Psoas muscle (tissue), 8 donors: Measurements from ENCODE around the gene HACE1. TPM values are rescaled to one million over a fixed set of nuclear protein-coding genes. Genes with fewer than 3 reads are reported as not detected.
A peak's percentile ranks its signal among the peaks of the same experiment; 100 is the strongest.
"Not testable (repeated sequence)": the region's sequence is repeated elsewhere in the genome, so short reads cannot be mapped to it uniquely, and the experiment has no call there.

Experiments used
- ATAC-seq, 4 donors: fragments of 200-7000 bp; cut with Tn5 transposase; one replicate each; pipeline ENCODE4 v1.9.1; 2020; ENCODE audit warnings: moderate library complexity in 3 of 4, mild to moderate bottlenecking in 2 of 4
- DNase-seq, 2 donors: peaks; one replicate each; pipeline ENCODE4 v3.0.0-alpha.2; 2020
- H3K27ac ChIP-seq: fragments of 200-600 bp; one replicate; pipeline ENCODE4 v1.8.0; 2022
- H3K27me3 ChIP-seq, 3 donors: fragments of 200-600 bp in 1 of 3; one replicate each; pipeline versions ENCODE4 v1.6.1 to v1.8.0; 2013 to 2022; ENCODE audit warnings: low read length in 2 of 3, mild to moderate bottlenecking in 2 of 3, moderate library complexity in 1 of 3; ENCODE audit not compliant: insufficient read depth in 3 of 3
- H3K36me3 ChIP-seq, 2 donors: fragments of 200-600 bp in 1 of 2; one replicate each; pipeline versions ENCODE4 v1.6.1 to v1.8.0; 2013 to 2022; ENCODE audit warnings: low read depth in 1 of 2, mild to moderate bottlenecking in 1 of 2, moderate library complexity in 1 of 2; ENCODE audit not compliant: insufficient read depth in 1 of 2
- H3K4me1 ChIP-seq: fragments of 200-600 bp; one replicate; pipeline ENCODE4 v1.8.0; 2022
- H3K4me3 ChIP-seq: fragments of 200-600 bp; one replicate; pipeline ENCODE4 v1.8.0; 2022; ENCODE audit warnings: mild to moderate bottlenecking
- H3K9me3 ChIP-seq: fragments of 200-600 bp; one replicate; pipeline ENCODE4 v1.8.0; 2022
- WGBS, 3 donors: extraction: QIAGEN DNeasy Blood & Tissue Kit; methylation state at CpG; one replicate each; pipeline versions ENCODE4 v1.1.6 to v1.1.7; 2013; 5-methylcytosine and 5-hydroxymethylcytosine counted together
- intact Hi-C, 2 donors: fragments of 100-400 bp; cut with DNase I; formaldehyde crosslinking; loops; one replicate each; pipeline versions ENCODE4 v1.11.0 to v1.14.2; 2022
- long read RNA-seq, 2 donors: library from polyadenylated mRNA; unstranded; transcript quantifications; one replicate each; pipeline ENCODE4 v2.0.0, GENCODE V29; 2021
- polyA plus RNA-seq, 3 donors: library from polyadenylated mRNA; stranded (reverse); fragments of 200-250 nt; gene quantifications; one replicate each; pipeline ENCODE4 v1.2.3, GENCODE V29; 2013
- total RNA-seq, 4 donors: library from RNA; stranded (reverse); fragmentation: NEBNext Ultra II Directional in 2 of 4; extraction: Animal tissue kit (Norgen Biotek cat#: 25700) in 2 of 4; gene quantifications; one replicate each; pipeline versions ENCODE4 v1.2.1 to v1.2.4, GENCODE V29; 2021 to 2023
- TF ChIP-seq, protein P1 (sequence below): fragments of 200-600 bp; IDR thresholded peaks from one replicate; pipeline ENCODE4 v1.8.0; 2022; ENCODE audit warnings: antibody characterized with exemption
- donor health status: healthy with polysubstance abuse.
- donor health status: DM: no; HTN: no; CAD: no; lungs with moderate emphysema.
- donor health status: Bipolar disorder and iron deficiency.
- donor health status: healthy.
- donor health status: DM: yes; HTN: yes; CAD: no.
- donor health status: DM: no; HTN: no; CAD: no.
- donor health status: DM: no; HTN: no; CAD: no.
- donor health status: DM: yes; HTN: yes; CAD: no.

HACE1 gene, protein sequence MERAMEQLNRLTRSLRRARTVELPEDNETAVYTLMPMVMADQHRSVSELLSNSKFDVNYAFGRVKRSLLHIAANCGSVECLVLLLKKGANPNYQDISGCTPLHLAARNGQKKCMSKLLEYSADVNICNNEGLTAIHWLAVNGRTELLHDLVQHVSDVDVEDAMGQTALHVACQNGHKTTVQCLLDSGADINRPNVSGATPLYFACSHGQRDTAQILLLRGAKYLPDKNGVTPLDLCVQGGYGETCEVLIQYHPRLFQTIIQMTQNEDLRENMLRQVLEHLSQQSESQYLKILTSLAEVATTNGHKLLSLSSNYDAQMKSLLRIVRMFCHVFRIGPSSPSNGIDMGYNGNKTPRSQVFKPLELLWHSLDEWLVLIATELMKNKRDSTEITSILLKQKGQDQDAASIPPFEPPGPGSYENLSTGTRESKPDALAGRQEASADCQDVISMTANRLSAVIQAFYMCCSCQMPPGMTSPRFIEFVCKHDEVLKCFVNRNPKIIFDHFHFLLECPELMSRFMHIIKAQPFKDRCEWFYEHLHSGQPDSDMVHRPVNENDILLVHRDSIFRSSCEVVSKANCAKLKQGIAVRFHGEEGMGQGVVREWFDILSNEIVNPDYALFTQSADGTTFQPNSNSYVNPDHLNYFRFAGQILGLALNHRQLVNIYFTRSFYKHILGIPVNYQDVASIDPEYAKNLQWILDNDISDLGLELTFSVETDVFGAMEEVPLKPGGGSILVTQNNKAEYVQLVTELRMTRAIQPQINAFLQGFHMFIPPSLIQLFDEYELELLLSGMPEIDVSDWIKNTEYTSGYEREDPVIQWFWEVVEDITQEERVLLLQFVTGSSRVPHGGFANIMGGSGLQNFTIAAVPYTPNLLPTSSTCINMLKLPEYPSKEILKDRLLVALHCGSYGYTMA
- total RNA-seq, result 1 to 10 TPM; 4.0 to 4.8 (median 4.5) TPM
- 1 to 10 TPM; 2.5 to 4.3 (median 3.1) TPM for polyA plus RNA-seq
- long read RNA-seq, donor 1, full-length matches to known transcripts, result 2 of 5 reads
- long read RNA-seq, donor 1, partial matches to known transcripts, result 1 of 5 reads
- long read RNA-seq, donor 1, other reads (novel, unspliced or antisense), result 2 of 5 reads
- long read RNA-seq, donor 2, full-length matches to known transcripts, result 4 of 7 reads
- long read RNA-seq, donor 2, partial matches to known transcripts, result 0 of 7 reads
- long read RNA-seq, donor 2, other reads (novel, unspliced or antisense), result 3 of 7 reads

DNA sequence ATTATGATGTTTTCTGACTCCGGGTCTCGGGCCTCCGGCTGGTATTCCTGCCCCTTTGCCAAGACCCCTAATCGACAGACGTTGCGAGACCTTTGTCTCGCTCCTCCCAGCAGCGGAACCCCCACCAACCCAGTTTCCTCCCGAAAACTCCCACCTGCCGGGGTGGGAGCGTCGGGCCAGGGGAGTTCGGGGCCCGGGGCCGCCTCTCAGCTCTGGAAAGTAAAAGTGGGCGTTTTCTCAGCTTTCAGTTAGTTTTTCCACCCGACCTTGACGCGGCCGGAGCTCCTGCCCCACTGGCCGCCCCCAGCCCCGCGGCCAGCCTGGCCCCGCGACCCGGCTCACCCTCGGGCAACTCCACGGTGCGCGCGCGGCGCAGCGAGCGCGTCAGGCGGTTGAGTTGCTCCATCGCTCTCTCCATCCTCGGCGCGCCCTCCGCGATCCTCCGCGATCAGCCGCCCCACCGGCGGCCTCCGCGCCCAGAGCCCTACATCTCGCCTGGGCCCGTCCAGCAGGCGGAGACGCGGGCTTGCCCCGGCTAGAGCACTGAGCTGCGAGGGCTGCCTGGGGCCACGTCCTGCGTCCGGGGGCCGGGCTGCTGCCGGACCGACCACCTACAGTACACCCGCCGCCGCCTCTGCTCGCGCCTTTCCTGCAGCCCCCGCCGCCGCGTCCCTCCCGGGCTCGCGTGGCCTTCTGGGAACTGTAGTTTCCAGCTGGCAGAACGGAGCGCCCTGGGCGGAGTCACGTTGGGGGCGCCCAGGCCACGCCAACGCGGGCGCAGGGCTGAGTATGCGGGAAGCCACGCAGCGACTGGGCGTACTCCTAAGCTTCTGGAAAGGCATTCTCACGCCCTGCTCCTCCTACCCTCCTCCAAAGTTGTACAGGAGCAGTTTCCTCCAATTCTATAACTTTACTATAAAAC is at the start of gene HACE1:
TSS of gene HACE1 (minus strand) at position 695 of the 922 bp plus-strand sequence. CDS start at position 418, 277 bp downstream.
- intact Hi-C loops, result no loop called here
- peaks cover 0 to 5% (median 0%) of the 10 kb centered on the region in 3 donors for H3K27me3 ChIP-seq
- TF ChIP-seq, protein P1, sequence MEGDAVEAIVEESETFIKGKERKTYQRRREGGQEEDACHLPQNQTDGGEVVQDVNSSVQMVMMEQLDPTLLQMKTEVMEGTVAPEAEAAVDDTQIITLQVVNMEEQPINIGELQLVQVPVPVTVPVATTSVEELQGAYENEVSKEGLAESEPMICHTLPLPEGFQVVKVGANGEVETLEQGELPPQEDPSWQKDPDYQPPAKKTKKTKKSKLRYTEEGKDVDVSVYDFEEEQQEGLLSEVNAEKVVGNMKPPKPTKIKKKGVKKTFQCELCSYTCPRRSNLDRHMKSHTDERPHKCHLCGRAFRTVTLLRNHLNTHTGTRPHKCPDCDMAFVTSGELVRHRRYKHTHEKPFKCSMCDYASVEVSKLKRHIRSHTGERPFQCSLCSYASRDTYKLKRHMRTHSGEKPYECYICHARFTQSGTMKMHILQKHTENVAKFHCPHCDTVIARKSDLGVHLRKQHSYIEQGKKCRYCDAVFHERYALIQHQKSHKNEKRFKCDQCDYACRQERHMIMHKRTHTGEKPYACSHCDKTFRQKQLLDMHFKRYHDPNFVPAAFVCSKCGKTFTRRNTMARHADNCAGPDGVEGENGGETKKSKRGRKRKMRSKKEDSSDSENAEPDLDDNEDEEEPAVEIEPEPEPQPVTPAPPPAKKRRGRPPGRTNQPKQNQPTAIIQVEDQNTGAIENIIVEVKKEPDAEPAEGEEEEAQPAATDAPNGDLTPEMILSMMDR, result peak; percentile 33
- peak within 1 kb of the TSS; percentile 76 for H3K4me3 ChIP-seq
- no peaks in the 10 kb centered on the region for H3K36me3 ChIP-seq
- peak; percentile 97 to 100 (median 100) for ATAC-seq
- peak within 1 kb of the TSS; percentile 56 for H3K27ac ChIP-seq
- peak; percentile 92 to 94 for DNase-seq
- H3K9me3 ChIP-seq, result no peaks in the 10 kb centered on the region
- WGBS, 3 donors, result 0% methylated on average over 68 to 89 of the region's 89 CpGs
- peaks cover 6% of the 10 kb centered on the region for H3K4me1 ChIP-seq

DNA sequence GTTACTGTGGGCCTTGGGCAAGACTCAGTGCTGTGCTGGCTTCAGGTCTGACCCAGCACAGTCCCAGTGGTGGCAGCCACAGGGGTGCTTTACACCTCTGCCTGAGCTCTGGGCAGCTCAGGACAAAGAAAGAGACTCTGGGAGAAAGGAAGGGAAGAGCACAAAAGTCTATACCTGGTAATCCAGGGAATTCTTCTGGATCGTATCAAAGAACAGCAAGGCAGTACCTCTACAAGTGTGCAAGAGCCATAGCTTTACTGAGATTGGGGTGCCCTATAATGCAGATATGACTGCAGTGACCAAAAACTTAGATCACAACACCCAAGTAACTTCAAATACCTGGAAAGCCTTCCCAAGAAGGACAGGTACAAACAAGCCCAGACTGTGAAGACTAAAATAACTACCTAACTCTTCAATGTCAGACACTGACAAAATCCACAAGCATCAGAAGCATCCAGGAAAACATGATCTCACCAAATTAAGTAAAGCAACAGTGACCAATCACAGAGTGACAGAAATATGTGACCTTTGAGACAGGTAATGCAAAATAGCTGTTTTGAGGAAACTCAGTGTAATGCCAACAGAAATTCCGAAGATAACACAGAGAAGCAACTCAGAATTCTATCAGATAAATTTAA is 49.3 kb upstream of the HACE1 start:
- TF ChIP-seq, protein P1, result no peak
- ATAC-seq (no peak), DNase-seq (no peak)
- H3K4me1 ChIP-seq, result no peaks in the 10 kb centered on the region
- no peaks in the 10 kb centered on the region for H3K27me3 ChIP-seq
- no peak overlapping the region for H3K27ac ChIP-seq
- H3K4me3 ChIP-seq, result no peak overlapping the region
- H3K36me3 ChIP-seq, result no peaks in the 10 kb centered on the region
- H3K9me3 ChIP-seq, result no peaks in the 10 kb centered on the region
- intact Hi-C loops, result no loop called here
- WGBS, 3 donors, result 84 to 95% (median 86%) methylated on average over 2 of the region's 2 CpGs

DNA sequence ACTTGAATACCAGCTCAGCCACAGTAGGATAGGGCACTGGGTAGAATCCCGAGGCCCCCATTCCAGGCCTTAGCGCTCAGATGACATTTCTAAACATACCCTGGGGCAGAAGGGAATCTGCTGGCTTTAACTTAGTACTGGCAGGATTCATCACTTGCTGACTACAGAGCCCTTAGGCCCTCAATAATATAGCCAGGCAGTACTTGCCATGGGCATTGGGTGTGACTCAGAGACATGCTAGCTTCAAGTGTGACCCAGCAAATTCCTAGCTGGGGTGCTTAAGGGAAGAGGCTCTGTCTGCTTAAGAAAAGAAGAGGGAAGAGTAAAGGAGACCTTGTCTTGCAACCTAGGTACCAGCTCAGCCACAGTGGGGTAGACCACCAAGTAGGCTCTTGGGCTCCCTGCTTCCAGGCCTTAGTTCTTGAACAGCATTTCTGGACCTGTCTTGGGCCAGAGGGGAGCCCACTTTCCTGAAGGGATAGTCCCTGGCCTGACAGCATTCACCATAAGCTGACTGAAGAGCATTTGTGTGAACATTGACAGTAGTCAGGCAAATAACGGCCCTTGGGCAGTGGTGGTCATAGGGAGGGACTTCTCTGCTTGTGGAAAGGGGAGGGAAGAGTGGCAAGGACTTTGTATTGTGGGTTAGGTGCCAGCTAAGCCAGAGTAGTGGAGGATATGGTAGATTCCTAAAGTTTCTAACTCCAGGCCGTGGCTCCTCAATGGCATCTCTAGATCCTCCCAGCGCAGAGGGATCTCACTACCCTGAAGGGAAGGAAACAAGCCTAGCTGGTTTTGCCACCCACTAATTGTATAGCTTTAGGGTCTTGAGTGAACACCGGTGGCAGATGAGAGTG is 48.5 kb upstream of the HACE1 start:
- 87 to 93% (median 87%) methylated on average over 6 of the region's 6 CpGs for WGBS, 3 donors
- TF ChIP-seq, protein P1, result no peak
- H3K27ac ChIP-seq, result no peak overlapping the region
- ATAC-seq, result no peak
- no peaks in the 10 kb centered on the region for H3K9me3 ChIP-seq
- no peak overlapping the region for H3K4me3 ChIP-seq
- H3K4me1 ChIP-seq, result no peaks in the 10 kb centered on the region
- no peaks in the 10 kb centered on the region for H3K36me3 ChIP-seq
- H3K27me3 ChIP-seq, result no peaks in the 10 kb centered on the region
- intact Hi-C loops, result no loop called here
- no peak for DNase-seq

GRCh38 chr6:104898893-104899292 is 39.2 kb upstream of the HACE1 start:
- H3K27ac ChIP-seq, DNase-seq, intact Hi-C loops, H3K4me1 ChIP-seq, H3K36me3 ChIP-seq, H3K9me3 ChIP-seq, H3K27me3 ChIP-seq, ATAC-seq, H3K4me3 ChIP-seq: not testable (repeated sequence)
- WGBS, 3 donors, result 82 to 88% (median 88%) methylated on average over 7 of the region's 7 CpGs
